ENCODE measurements around the gene TOX2. TPM values are rescaled to one million over a fixed set of nuclear protein-coding genes. Genes with fewer than 3 reads are reported as not detected.

TOX2 gene
- total RNA-seq, 1 experiment from 2014 or later, result 1.8 TPM

GRCh38 chr20:43911066-43911465, 3.6 kb upstream of the TOX2 start:
- peaks cover 16% of the 10 kb centered on the region for H3K9me3 ChIP-seq (ENCODE audit: low read length)
- H3F3A ChIP-seq (ENCODE audit: low read length, unreplicated experiment), result no peaks in the 10 kb centered on the region
- no peaks in the 10 kb centered on the region for H3K9me2 ChIP-seq (replicated peaks; ENCODE audit: low read length)
- no TSS peak for BruUV-seq (replicated peaks)
- no peak overlapping the region for H3K4me3 ChIP-seq (ENCODE audit: low read length)
- intact Hi-C loops (cut with micrococcal nuclease), result no loop called here
- peaks cover 16% of the 10 kb centered on the region for H3K27me3 ChIP-seq (ENCODE audit: low read length)
- H3K27ac ChIP-seq (ENCODE audit: low read length), result no peak overlapping the region
- DNase-seq (peak; percentile 62), ATAC-seq (peak; percentile 35)
- H3K79me2 ChIP-seq (ENCODE audit: low read length), result no peaks in the 10 kb centered on the region
- ChIA-PET POLR2A (ENCODE audit: unreplicated experiment) (no interaction called here), CTCF (interaction anchor here (0.8 kb wide), 1 partner anchor 66 kb away, joined by 3 read pairs; no protein-coding TSS in a partner anchor)
- peaks cover 4% of the 10 kb centered on the region; the same call in 1 of the 2 replicates for H3K36me3 ChIP-seq (ENCODE audit: low read depth, low read length)
- H4K20me1 ChIP-seq (ENCODE audit: low read length), result no peaks in the 10 kb centered on the region
- no peak overlapping the region for H2AFZ ChIP-seq (ENCODE audit: low read length)
- H3K4me2 ChIP-seq (ENCODE audit: low read length), result no peak overlapping the region
- peaks cover 7% of the 10 kb centered on the region; the same call in 1 of the 2 replicates for H3K4me1 ChIP-seq (ENCODE audit: insufficient read depth, low read length)
- TF ChIP-seq EZH2 (IDR thresholded peaks at IDR 0.05; ENCODE audit: low read length, unreplicated experiment) (no peak), CTCF (conservative IDR thresholded peaks at IDR 0.05; ENCODE audit: low read depth, low read length) (peak; percentile 53; the same call in 1 of the 2 replicates), EZH2phosphoT487 (IDR thresholded peaks at IDR 0.05; ENCODE audit: borderline replicate concordance, low read length) (no peak)
- H3K9ac ChIP-seq (ENCODE audit: low read length), result no peak overlapping the region

- Histone ChIP-seq H3K4me1 (ENCODE audit: insufficient read depth, low read length) (peaks cover 7% of the 10 kb centered on the region; the same call in 1 of the 2 replicates), H3K27me3 (ENCODE audit: low read length) (peaks cover 16% of the 10 kb centered on the region), H3K27ac (ENCODE audit: low read length) (no peak overlapping the region), H3F3A (ENCODE audit: low read length, unreplicated experiment) (no peaks in the 10 kb centered on the region), H3K9me3 (ENCODE audit: low read length) (peaks cover 16% of the 10 kb centered on the region), H3K36me3 (ENCODE audit: low read depth, low read length) (peaks cover 4% of the 10 kb centered on the region; the same call in 1 of the 2 replicates), H3K4me3 (ENCODE audit: low read length) (no peak overlapping the region), H3K4me2 (ENCODE audit: low read length) (no peak overlapping the region), H3K9me2 (replicated peaks; ENCODE audit: low read length) (no peaks in the 10 kb centered on the region), H4K20me1 (ENCODE audit: low read length) (no peaks in the 10 kb centered on the region), H3K79me2 (ENCODE audit: low read length) (no peaks in the 10 kb centered on the region), H3K9ac (ENCODE audit: low read length) (no peak overlapping the region), H2AFZ (ENCODE audit: low read length) (no peak overlapping the region)
- TF ChIP-seq EZH2phosphoT487 (IDR thresholded peaks at IDR 0.05; ENCODE audit: borderline replicate concordance, low read length), result no peak
- no peak for TF ChIP-seq CTCF (conservative IDR thresholded peaks at IDR 0.05; ENCODE audit: low read depth, low read length)
- TF ChIP-seq EZH2 (IDR thresholded peaks at IDR 0.05; ENCODE audit: low read length, unreplicated experiment), result no peak
- ChIA-PET CTCF (no interaction called here), POLR2A (ENCODE audit: unreplicated experiment) (interaction anchor here (0.7 kb wide), 1 partner anchor 41 kb away, joined by 3 read pairs; no protein-coding TSS in a partner anchor)
- no peak for ATAC-seq
- DNase-seq, result no peak
- BruUV-seq (replicated peaks), result no TSS peak
- intact Hi-C loops (cut with micrococcal nuclease), result no loop called here
Measured at GRCh38 chr20:43913291-43914025, 1.2 kb upstream of the TOX2 start.

Measured in PC-3 (cell line).